UCSD-AML1 (cell line): ENCODE measurements around the gene ADAMTS8.

ENCODE experiments used
- DNase-seq: peaks from one replicate; lab custom pipeline; 2025; ENCODE audit not compliant: unreplicated experiment; lab: John Stamatoyannopoulos, UW

ADAMTS8 gene

GRCh38 chr11:130400781-130401483 lies 27.5 kb downstream of the ADAMTS8 start:
- DNase-seq, result peak; percentile 18

DNA sequence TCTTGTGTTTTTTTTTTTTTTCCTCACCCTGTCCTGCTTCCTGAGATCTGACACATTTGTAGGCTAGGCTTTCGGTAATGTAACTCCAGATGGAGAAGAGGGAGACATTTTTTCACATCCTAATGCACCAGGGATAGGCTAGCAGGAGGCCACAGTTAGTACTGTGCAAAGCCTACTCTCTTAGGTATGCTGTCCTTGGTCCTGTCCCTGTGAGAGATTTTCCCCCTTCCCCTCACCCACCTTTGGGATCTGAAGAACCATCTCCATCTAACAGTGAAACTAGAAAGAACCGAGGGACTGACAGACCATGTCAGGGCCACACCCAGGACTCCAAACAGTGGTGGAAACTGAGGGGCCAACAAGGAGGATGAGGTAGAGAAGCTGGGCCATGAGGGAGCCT lies 29.2 kb downstream of the ADAMTS8 start:
- no peak for DNase-seq

DNA sequence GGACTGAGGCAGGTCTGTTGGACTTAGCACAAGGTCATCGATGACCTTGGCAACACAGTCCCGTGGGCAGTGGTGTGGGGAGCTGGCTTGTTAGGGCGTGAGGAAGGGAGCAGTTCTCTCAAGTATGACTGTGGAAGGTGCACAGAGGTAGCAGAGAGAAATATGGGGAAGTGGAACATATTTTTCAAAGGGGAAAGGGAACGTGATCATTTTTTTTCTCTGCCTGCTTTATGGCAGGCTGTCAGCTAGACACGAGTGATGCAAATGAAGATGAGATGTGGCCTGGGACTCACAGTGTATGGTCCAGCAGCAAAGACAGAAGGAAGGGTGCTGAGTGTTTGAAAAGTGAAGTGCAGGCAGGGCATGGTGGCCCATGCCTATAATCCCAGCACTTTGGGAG lies 30.6 kb downstream of the ADAMTS8 start:
- DNase-seq, result no peak

GRCh38 chr11:130396965-130397364 lies 31.4 kb downstream of the ADAMTS8 start:
- DNase-seq, result no peak

DNA sequence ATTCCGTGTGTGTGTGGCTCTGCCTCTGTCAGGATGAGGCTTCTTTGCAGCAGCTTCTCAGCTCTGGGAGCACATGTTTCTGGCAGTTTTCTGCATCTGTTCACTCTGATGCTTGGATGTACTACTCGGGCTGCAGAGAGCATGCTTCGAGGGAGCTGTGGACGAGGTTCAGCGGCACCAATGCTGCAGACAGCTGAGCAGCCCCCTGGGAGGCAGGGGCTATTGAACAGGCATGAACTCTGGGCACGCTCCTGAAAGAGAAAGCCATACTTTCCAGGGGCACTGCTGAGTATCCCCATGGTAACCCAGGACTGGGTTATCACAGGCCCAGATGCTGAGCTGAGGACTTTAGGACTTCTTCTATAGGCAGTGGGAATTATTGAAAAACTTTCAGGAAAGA lies 33.8 kb downstream of the ADAMTS8 start:
- DNase-seq, result no peak

GRCh38 chr11:130391711-130392110 lies 36.7 kb downstream of the ADAMTS8 start:
- no peak for DNase-seq

GRCh38 chr11:130390071-130390758 lies 38.2 kb downstream of the ADAMTS8 start:
- no peak for DNase-seq

DNA sequence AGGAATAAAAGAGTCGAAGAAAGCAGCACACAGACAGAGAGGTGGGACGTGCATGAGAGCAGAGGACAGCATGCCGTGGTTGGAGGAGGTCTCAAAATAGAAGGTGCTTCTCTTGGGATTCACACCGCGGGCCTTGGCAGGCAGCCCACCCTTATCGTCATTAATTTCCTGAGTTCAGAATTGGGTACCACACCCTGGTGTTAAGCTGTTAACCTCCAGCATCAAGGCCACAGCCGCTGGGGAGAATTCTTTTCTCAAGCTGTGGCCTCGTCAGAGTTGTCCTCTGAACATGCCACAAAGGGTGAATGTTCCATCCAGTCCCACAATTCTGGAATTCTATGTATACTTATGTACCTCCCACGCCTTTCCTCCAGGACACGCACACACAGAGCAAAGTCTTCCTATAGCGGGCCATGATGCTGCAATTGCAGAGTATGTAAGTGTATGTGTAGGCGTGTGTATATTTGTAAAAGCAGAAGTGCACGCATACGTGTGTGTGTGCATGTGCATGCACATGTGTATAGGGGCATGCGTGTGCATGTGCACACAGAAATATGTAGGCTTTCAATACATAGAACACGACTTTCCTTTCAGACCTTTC lies 39.0 kb downstream of the ADAMTS8 start:
- no peak for DNase-seq

- DNase-seq, result no peak
These were observed 39.7 kb downstream of the ADAMTS8 start for GRCh38 chr11:130388607-130389205.

DNA sequence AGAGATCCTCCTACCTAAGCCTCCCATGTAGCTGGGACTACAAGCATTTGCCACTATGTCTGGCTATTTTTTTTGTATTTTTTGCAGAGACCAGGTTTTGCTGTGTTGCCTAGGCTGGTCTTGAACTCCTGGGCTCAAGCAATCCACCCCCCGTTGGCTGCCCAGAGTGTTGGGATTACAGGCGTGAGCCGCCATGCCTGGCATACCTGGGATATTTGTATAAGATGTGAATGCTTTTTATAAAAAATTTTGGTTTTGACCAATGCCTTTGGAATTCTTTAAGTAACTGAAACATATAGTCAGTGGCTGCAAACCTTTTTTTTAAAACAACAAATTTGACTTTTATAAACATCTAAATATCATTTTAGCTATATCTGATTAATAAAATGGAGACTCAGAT lies 42.4 kb downstream of the ADAMTS8 start:
- no peak for DNase-seq

DNA sequence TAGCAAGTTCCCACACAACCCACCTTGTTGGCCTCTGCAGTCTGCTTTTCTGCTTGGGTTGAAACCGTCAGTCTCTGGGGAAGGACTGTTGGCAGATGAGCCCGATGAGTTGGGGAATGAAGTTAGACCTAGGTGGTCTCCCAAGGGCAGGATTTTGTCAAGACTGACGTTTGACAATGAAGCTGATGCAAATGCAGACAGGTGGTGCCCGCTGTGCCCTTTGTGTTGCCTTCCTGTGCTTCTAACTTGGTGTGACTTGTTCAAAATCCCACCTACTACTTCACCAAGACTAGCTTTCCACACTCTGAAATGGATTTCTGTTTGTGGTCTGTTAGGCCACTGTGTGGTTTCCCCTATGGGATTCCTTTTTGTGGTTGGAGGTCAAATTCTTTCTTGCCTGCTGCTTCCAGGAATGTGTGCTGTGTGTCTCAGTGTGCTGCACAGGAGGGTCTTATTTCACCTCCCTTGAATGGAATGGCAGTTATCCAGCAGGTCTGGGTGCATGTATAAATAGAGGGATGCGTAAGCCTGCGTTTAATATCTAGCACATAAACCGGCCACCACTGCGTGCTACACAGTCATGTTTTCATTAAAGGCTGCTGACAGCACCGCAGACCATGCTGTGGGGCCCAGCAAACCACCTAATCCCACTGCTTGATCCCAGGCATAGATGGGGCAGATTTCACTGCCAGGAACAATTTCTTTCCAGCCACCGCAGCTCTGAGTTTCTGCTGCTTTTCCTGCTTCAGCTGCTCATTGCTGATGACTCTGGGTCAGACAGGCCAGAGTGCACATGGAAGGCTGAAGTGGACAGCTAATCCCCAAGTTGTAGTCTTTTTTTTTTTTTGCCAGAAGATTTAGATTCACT lies 44.8 kb downstream of the ADAMTS8 start:
- DNase-seq, result no peak

DNA sequence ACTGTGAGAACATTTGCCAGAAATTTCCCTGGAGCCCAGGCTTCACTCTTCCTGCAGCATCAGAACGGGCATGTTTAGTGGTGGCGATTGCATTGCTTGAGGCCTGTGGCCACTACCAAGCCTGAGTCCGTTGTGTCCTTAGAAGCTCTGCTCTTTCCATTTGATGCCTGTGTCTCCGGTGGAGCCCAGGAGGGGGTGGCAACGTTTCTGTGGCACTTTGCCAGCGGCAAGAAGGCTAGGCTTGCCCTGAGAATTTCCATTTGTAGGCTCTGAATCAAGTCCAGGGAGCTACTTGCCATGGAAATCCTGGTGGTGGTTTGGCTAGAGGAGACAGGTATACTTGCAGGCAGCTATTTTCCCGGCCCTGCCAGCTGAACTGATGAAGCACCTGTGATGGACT lies 47.1 kb downstream of the ADAMTS8 start:
- DNase-seq, result no peak

- DNase-seq, result no peak
These were observed 47.6 kb downstream of the ADAMTS8 start for GRCh38 chr11:130380778-130381177.

- no peak for DNase-seq
These were observed 49.1 kb downstream of the ADAMTS8 start for GRCh38 chr11:130379276-130379675.

GRCh38 chr11:130370845-130371590 lies 57.4 kb downstream of the ADAMTS8 start:
- no peak for DNase-seq

DNA sequence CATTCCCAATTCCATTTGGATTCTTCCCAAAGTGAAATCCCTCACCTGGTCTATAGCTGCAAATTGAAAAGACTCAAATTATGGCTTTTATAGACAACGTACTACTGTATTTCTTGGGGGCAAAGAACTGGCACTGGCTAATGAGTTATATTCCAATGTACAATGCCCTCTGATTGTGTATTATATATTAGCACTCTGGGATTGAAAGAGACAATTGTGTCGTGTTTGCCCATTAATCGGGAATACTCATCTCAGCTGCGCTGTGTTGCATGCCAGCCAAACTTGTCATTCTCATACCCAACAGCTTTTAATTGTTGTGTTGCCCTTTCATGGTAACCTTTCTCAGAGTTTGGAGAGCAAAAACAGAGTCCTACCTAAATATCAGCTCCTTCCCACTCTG lies 58.7 kb downstream of the ADAMTS8 start:
- no peak for DNase-seq

- no peak for DNase-seq
These were observed 59.2 kb downstream of the ADAMTS8 start for GRCh38 chr11:130369141-130369691.

GRCh38 chr11:130359419-130359818 lies 69.0 kb downstream of the ADAMTS8 start:
- no peak for DNase-seq

DNA sequence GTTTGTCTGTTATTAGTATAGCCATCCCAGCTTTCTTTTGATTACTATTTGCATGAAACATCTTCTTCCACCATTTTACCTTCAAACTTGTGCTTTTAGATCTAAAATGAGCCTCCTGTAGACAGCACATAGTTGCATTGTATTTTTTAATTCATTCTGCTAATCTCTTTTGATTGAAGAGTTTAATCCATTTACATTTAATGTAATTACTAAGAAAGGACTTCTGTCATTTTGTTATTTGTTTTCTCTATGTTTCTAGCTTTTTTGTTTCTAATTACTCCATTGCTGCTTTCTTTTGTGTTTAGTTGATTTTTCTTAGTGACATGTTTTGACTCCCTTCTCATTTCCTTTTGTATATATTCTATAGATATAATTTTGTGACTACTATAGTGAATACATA lies 70.0 kb downstream of the ADAMTS8 start:
- DNase-seq, result no peak
